ENCODE results near the gene ACKR3. TPM values are rescaled to one million over a fixed set of nuclear protein-coding genes. Genes with fewer than 3 reads are reported as not detected.

ACKR3 gene
- total RNA-seq, 4 donors from 2014 or later = 6.3 to 49.5 (median 22.2) TPM

GRCh38 chr2:236588932-236589592 lies 19.4 kb downstream of the ACKR3 start:
- Histone ChIP-seq H3K27me3 (no peaks in the 10 kb centered on the region), H3K4me3 (no peak overlapping the region), H3K4me1 (no peaks in the 10 kb centered on the region), H3K27ac (no peak overlapping the region), H3K9me3 (no peaks in the 10 kb centered on the region), H3K36me3 (no peaks in the 10 kb centered on the region)
- DNase-seq = no peak
- TF ChIP-seq POLR2A (IDR thresholded peaks at IDR 0.05) = no peak
- TF ChIP-seq, protein P1, sequence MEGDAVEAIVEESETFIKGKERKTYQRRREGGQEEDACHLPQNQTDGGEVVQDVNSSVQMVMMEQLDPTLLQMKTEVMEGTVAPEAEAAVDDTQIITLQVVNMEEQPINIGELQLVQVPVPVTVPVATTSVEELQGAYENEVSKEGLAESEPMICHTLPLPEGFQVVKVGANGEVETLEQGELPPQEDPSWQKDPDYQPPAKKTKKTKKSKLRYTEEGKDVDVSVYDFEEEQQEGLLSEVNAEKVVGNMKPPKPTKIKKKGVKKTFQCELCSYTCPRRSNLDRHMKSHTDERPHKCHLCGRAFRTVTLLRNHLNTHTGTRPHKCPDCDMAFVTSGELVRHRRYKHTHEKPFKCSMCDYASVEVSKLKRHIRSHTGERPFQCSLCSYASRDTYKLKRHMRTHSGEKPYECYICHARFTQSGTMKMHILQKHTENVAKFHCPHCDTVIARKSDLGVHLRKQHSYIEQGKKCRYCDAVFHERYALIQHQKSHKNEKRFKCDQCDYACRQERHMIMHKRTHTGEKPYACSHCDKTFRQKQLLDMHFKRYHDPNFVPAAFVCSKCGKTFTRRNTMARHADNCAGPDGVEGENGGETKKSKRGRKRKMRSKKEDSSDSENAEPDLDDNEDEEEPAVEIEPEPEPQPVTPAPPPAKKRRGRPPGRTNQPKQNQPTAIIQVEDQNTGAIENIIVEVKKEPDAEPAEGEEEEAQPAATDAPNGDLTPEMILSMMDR (IDR thresholded peaks at IDR 0.05) = no peak

- TF ChIP-seq, protein P1 (IDR thresholded peaks at IDR 0.05) = no peak
- TF ChIP-seq POLR2A (IDR thresholded peaks at IDR 0.05) = no peak
- DNase-seq = no peak
Observed at GRCh38 chr2:236590846-236591245, 21.2 kb downstream of the ACKR3 start.

DNA sequence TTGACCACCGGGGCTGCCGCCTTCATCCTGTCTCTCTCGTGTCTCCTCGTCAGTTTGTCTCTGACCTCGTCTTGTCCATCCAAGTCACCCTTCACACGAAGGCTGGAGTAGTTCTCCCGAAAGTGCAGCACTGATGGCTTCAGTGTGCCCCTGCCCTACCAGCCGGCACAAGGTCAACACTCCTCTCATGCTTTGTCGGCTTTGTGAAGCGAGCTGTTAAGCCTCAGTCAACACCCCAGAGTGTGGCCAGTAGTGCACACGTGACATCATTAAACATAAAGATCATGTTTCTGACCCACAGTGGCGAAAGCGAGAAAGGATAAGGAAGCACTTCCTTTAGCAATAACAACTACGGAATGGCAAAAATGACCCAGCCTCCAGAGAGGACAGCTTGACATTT lies 23.2 kb downstream of the ACKR3 start:
- Histone ChIP-seq H3K4me3 (no peak overlapping the region), H3K36me3 (no peaks in the 10 kb centered on the region), H3K27me3 (no peaks in the 10 kb centered on the region), H3K27ac (no peak overlapping the region), H3K9me3 (no peaks in the 10 kb centered on the region), H3K4me1 (no peaks in the 10 kb centered on the region)
- no peak for TF ChIP-seq POLR2A (IDR thresholded peaks at IDR 0.05)
- TF ChIP-seq, protein P1 (IDR thresholded peaks at IDR 0.05) = no peak
- DNase-seq = no peak

More at GRCh38 chr2:236590846-236591245, 21.2 kb downstream of the ACKR3 start:
- no peak overlapping the region for H3K4me3 ChIP-seq
- H3K9me3 ChIP-seq = no peaks in the 10 kb centered on the region
- no peaks in the 10 kb centered on the region for H3K27me3 ChIP-seq
- H3K27ac ChIP-seq = no peak overlapping the region
- no peaks in the 10 kb centered on the region for H3K4me1 ChIP-seq
- H3K36me3 ChIP-seq = no peaks in the 10 kb centered on the region

DNA sequence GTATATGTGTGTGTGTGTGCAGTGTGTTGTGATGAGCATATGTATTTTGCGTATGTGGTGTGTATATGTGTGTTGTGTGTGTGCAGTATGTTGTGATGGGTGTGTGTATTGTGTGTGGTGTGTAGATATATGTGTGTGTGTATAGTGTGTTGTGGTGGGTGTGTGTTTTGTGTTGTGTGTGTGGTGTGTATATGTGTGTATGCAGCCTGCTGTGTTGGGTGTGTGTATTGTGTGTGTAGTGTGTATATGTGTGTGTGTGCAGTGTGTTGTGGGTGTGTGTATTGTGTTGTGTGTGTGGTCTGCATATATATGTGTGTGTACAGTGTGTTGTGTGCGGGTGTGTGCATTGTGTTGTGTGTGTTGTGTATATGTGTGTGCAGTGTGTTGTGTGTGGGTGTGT lies 23.9 kb downstream of the ACKR3 start:
- no peak overlapping the region for H3K4me3 ChIP-seq
- no peaks in the 10 kb centered on the region for H3K4me1 ChIP-seq
- no peak overlapping the region for H3K27ac ChIP-seq
- TF ChIP-seq, protein P1 (IDR thresholded peaks at IDR 0.05) = no peak
- no peak for TF ChIP-seq POLR2A (IDR thresholded peaks at IDR 0.05)
- DNase-seq = no peak
- H3K27me3 ChIP-seq = no peaks in the 10 kb centered on the region
- no peaks in the 10 kb centered on the region for H3K36me3 ChIP-seq
- H3K9me3 ChIP-seq = no peaks in the 10 kb centered on the region

- H3K36me3 ChIP-seq = no peaks in the 10 kb centered on the region
- no peak overlapping the region for H3K4me3 ChIP-seq
- H3K27me3 ChIP-seq = no peaks in the 10 kb centered on the region
- H3K9me3 ChIP-seq = no peaks in the 10 kb centered on the region
- no peak overlapping the region for H3K27ac ChIP-seq
- DNase-seq = no peak
- H3K4me1 ChIP-seq = no peaks in the 10 kb centered on the region
- TF ChIP-seq POLR2A (IDR thresholded peaks at IDR 0.05) = no peak
- TF ChIP-seq, protein P1 (IDR thresholded peaks at IDR 0.05) = no peak
Observed at GRCh38 chr2:236593956-236594355, 24.3 kb downstream of the ACKR3 start.
